GM12865 (cell line): Measurements from ENCODE around the gene INIP.

Experiments
- DNase-seq: peaks from one replicate; pipeline ENCODE4 v3.0.0; 2010; ENCODE audit warnings: low read depth
- H3K4me3 ChIP-seq: 2 replicates; pipeline ENCODE4 v1.5.1; 2011; ENCODE audit warnings: mild to moderate bottlenecking, low read depth, low read length, control low read depth
- TF ChIP-seq, protein P1 (sequence below): IDR thresholded peaks from 2 replicates; pipeline ENCODE4 v1.5.1; 2011; ENCODE audit warnings: low read length, control low read depth, low read depth, inconsistent platforms; ENCODE audit not compliant: insufficient read depth; ENCODE audit errors: missing control alignments

The INIP gene

GRCh38 chr9:112663681-112664080 lies 54.2 kb downstream of the INIP start:
- DNase-seq, result no peak
- no peak overlapping the region for H3K4me3 ChIP-seq

GRCh38 chr9:112659906-112660305 lies 58.0 kb downstream of the INIP start:
- no peak for DNase-seq
- TF ChIP-seq, protein P1, sequence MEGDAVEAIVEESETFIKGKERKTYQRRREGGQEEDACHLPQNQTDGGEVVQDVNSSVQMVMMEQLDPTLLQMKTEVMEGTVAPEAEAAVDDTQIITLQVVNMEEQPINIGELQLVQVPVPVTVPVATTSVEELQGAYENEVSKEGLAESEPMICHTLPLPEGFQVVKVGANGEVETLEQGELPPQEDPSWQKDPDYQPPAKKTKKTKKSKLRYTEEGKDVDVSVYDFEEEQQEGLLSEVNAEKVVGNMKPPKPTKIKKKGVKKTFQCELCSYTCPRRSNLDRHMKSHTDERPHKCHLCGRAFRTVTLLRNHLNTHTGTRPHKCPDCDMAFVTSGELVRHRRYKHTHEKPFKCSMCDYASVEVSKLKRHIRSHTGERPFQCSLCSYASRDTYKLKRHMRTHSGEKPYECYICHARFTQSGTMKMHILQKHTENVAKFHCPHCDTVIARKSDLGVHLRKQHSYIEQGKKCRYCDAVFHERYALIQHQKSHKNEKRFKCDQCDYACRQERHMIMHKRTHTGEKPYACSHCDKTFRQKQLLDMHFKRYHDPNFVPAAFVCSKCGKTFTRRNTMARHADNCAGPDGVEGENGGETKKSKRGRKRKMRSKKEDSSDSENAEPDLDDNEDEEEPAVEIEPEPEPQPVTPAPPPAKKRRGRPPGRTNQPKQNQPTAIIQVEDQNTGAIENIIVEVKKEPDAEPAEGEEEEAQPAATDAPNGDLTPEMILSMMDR, result no peak
- H3K4me3 ChIP-seq, result no peak overlapping the region

More at GRCh38 chr9:112663681-112664080, 54.2 kb downstream of the INIP start:
- TF ChIP-seq, protein P1, result no peak

DNA sequence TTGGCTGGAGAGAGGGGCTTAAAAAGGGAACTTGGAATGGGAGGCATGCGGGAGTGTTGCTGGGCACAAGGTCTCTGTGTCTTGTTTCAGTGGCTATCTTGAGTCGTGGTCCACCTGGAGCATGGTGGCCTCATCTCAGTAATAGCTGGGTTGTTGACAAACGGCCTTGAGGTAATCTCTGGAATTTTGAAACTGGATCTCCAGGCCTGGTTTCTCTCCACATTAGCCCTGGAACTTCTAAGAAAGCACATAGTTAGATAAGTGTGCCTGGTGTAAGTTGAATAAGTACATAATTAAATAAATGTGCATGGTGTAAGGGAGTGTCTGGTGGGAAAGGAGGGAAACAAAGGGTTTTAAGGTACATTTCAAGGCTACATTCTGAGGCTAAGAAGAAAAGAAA lies 62.2 kb downstream of the INIP start:
- no peak for DNase-seq
- TF ChIP-seq, protein P1, result no peak

DNA sequence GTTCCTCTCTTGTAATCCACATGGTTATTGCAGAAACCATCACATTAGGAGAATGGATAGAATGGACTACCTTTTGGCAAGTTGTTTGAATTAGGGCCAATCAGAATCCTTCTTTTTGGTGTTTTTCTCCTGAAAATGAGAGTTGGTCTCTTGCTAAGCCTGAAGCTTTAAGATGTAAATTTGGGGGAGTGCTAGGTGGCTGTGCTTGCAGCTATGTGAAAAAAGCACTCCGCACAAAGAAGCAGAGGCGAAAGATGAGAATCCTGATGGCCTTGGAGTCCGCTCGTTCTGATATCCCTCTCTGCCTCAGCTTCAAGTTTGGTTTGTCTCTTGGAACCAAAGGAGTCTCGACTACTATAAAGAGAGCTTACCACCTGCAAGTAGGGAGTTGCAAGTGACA lies 63.6 kb downstream of the INIP start:
- TF ChIP-seq, protein P1, result no peak
- no peak for DNase-seq
- H3K4me3 ChIP-seq, result no peak overlapping the region

More for the DNA sequence above, 62.2 kb downstream of the INIP start:
- no peak overlapping the region for H3K4me3 ChIP-seq

DNA sequence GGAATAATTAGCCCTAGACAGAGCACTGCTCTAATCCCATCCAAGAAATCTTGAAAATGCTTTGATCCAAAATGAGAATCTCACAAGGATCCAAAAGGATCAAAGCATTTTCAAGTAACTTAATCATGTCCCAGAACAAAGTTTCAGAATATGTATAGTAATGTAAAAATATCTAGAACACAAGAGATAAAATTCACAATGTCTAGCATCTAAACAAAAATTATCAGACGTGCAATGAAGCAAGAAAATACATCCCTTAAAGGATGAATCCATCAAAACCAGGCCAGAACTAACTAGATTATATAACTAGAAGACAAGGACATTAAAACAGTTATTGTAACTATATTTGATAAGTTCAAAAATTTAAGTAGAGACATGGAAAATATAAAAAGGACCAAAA lies 69.3 kb downstream of the INIP start:
- H3K4me3 ChIP-seq, result no peak overlapping the region
- TF ChIP-seq, protein P1, result no peak

GRCh38 chr9:112647596-112647995 lies 70.3 kb downstream of the INIP start:
- TF ChIP-seq, protein P1, result no peak
- no peak for DNase-seq
- H3K4me3 ChIP-seq, result no peak overlapping the region

More for the DNA sequence above, 69.3 kb downstream of the INIP start:
- no peak for DNase-seq

DNA sequence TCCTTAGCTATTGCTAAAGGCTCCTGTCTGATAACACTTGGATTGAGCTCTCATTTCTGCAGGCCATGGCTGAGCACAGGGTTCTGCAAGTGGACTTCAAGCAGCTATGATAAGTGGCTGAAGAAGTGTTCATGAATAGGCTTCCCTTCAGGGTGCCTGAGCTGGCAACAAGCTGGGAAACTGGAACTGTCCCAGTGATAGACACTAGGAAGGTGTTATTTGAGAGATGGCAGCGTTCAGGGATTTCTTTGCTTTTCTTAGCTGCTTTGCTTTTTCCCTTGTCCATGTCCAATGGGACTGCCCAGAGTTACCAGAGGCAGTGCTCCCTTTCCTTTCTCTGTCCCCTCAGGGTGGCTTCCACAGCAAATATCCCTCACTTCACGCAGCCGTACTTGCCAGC lies 75.8 kb downstream of the INIP start:
- TF ChIP-seq, protein P1, result no peak
- no peak for DNase-seq
- H3K4me3 ChIP-seq, result no peak overlapping the region
